Endothelial cell of umbilical vein (primary cell): ENCODE measurements around the gene ASXL1. TPM values are rescaled to one million over a fixed set of nuclear protein-coding genes. Genes with fewer than 3 reads are reported as not detected.

ENCODE experiments used
- BruUV-seq: library from RNA; stranded (reverse); fragments of 400-500 nt; replicated peaks from 2 replicates; lab custom pipeline; 2021; lab: Mats Ljungman, UMichigan
- CTCF ChIA-PET: fragments of 300-600, 350-600 bp; sonication (Branson Sonifier 250); formaldehyde crosslinking; loops from one replicate; lab custom pipeline; 2021; ENCODE audit warnings: antibody characterized with exemption, inconsistent platforms; lab: Charles Lee
- POLR2A ChIA-PET: fragments of 300-600, 350-600 bp; sonication (Branson Sonifier 250); formaldehyde crosslinking; loops from one replicate; lab custom pipeline; 2021; ENCODE audit warnings: antibody characterized with exemption, inconsistent platforms; lab: Charles Lee
- DNase-seq: peaks from one replicate; pipeline ENCODE4 v3.0.0-alpha.2; 2011; ENCODE audit warnings: low read depth, low spot score
- FAIRE-seq: peaks from 2 replicates; lab custom pipeline; 2011; peaks lifted over from hg19 to GRCh38; lab: Jason Lieb, UNC
- H2AFZ ChIP-seq: 2 replicates; pipeline ENCODE4 v1.6.0; 2012; ENCODE audit warnings: low read depth, low read length, control low read depth, inconsistent platforms
- H3K27ac ChIP-seq: 2 replicates; pipeline ENCODE4 v1.5.1; 2011; ENCODE audit warnings: low read depth, mild to moderate bottlenecking, control low read depth, low read length, moderate library complexity; ENCODE audit not compliant: insufficient read depth
- H3K27me3 ChIP-seq, 2 experiments: 2 replicates each; pipeline versions ENCODE4 v1.6.0 to v1.6.1; 2011; ENCODE audit warnings: low read length in 2 of 2, mixed read lengths in 1 of 2; ENCODE audit not compliant: control insufficient read depth in 2 of 2, insufficient read depth in 2 of 2
- H3K36me3 ChIP-seq, 2 experiments: 2 replicates in 1 of 2; 3 replicates in 1 of 2; pipeline ENCODE4 v1.5.1; 2011; ENCODE audit warnings: low read length in 2 of 2, mild to moderate bottlenecking in 1 of 2, moderate library complexity in 1 of 2; ENCODE audit not compliant: control insufficient read depth in 2 of 2, insufficient read depth in 2 of 2; ENCODE audit errors: extremely low read depth in 1 of 2
- H3K4me1 ChIP-seq: 3 replicates; pipeline ENCODE4 v1.5.1; 2011; ENCODE audit warnings: mild to moderate bottlenecking, low read length; ENCODE audit not compliant: control insufficient read depth, insufficient read depth; ENCODE audit errors: extremely low read depth
- H3K4me2 ChIP-seq: 2 replicates; pipeline ENCODE4 v1.6.1; 2011; ENCODE audit warnings: low read length, control low read depth, mixed read lengths; ENCODE audit not compliant: insufficient read depth
- H3K4me3 ChIP-seq, 3 experiments: fragments of 200-600 bp in 1 of 3; sonication (generic), shearing (Covaris generic) in 1 of 3; replicated peaks in 1 of 3; 2 replicates each; pipeline ENCODE4 v1.5.1; 2011 to 2016; ENCODE audit warnings: control low read depth in 3 of 3, low read length in 3 of 3, mild to moderate bottlenecking in 2 of 3, inconsistent platforms in 1 of 3, low read depth in 1 of 3, moderate library complexity in 1 of 3; ENCODE audit not compliant: insufficient read depth in 1 of 3
- H3K79me2 ChIP-seq: 2 replicates; pipeline ENCODE4 v1.6.0; 2012; ENCODE audit warnings: low read length, inconsistent platforms; ENCODE audit not compliant: control insufficient read depth, insufficient read depth
- H3K9ac ChIP-seq: replicated peaks from 2 replicates; pipeline ENCODE3; 2011; ENCODE audit warnings: low read length, control low read depth; ENCODE audit not compliant: insufficient read depth; ENCODE audit errors: extremely low read depth
- H3K9me1 ChIP-seq: replicated peaks from 3 replicates; pipeline ENCODE4 v1.6.0; 2011; ENCODE audit warnings: mild to moderate bottlenecking, low read length; ENCODE audit not compliant: control insufficient read depth, insufficient read depth; ENCODE audit errors: extremely low read depth
- H3K9me3 ChIP-seq: replicated peaks from 2 replicates; pipeline ENCODE4 v1.5.1; 2012; ENCODE audit warnings: low read length, inconsistent platforms; ENCODE audit not compliant: control insufficient read depth, insufficient read depth
- H4K20me1 ChIP-seq: replicated peaks from 2 replicates; pipeline ENCODE3; 2011; ENCODE audit warnings: mild to moderate bottlenecking, low read length; ENCODE audit not compliant: control insufficient read depth, insufficient read depth; ENCODE audit errors: extremely low read depth
- EZH2 ChIP-seq: IDR thresholded peaks from 2 replicates; pipeline ENCODE4 v1.6.1; 2012; ENCODE audit warnings: borderline replicate concordance, low read depth, mild to moderate bottlenecking, moderate library complexity, low read length, inconsistent platforms; ENCODE audit not compliant: severe bottlenecking
- FOS ChIP-seq: IDR thresholded peaks from 2 replicates; pipeline ENCODE4 v1.6.1; 2011; ENCODE audit warnings: mild to moderate bottlenecking, low read length, moderate library complexity, borderline replicate concordance; ENCODE audit not compliant: insufficient read depth
- GATA2 ChIP-seq: IDR thresholded peaks from 2 replicates; pipeline ENCODE4 v1.7.0; 2011; ENCODE audit warnings: low read depth, mild to moderate bottlenecking, moderate library complexity, mixed read lengths, low read length; ENCODE audit not compliant: insufficient read length, insufficient read depth
- JUN ChIP-seq: IDR thresholded peaks from 2 replicates; pipeline ENCODE4 v1.6.1; 2011; ENCODE audit warnings: borderline replicate concordance, low read depth; ENCODE audit not compliant: insufficient read length, insufficient read depth
- MYC ChIP-seq: IDR thresholded peaks from one replicate; pipeline ENCODE4 v1.6.1; 2011; ENCODE audit warnings: mild to moderate bottlenecking, low read depth, low read length
- POLR2A ChIP-seq: IDR thresholded peaks from 2 replicates; pipeline ENCODE4 v1.6.1; 2012; ENCODE audit warnings: low read depth, mild to moderate bottlenecking, control low read depth, low read length
- POLR2AphosphoS5 ChIP-seq: IDR thresholded peaks from 2 replicates; pipeline ENCODE4 v1.6.1; 2012; ENCODE audit warnings: low read depth, mild to moderate bottlenecking, control low read depth, low read length, moderate library complexity; ENCODE audit not compliant: insufficient read depth
- dilution Hi-C: fragments of 300-500 bp; cut with MboI; formaldehyde crosslinking; loops from one replicate; pipeline ENCODE4 v1.15.0; 2019; ENCODE audit warnings: low sequenced_read_pairs; ENCODE audit not compliant: extremely low pct_ligation_motif_present
- intact Hi-C: fragments of 100-400 bp; cut with micrococcal nuclease; formaldehyde crosslinking; loops from one replicate; pipeline ENCODE4 v1.10.0; 2022
- polyA plus RNA-seq, 4 experiments: library from polyadenylated mRNA; depleted of rRNA in 3 of 4; stranded (reverse) in 3 of 4; unstranded in 1 of 4; fragments of >200 nt; gene quantifications; 2 replicates each; pipeline versions ENCODE4 v1.2.1 to v1.2.3, GENCODE V29; 2011 to 2012; ENCODE audit warnings: missing spikeins in 1 of 4
- total RNA-seq: library from RNA; stranded (reverse); gene quantifications from 2 replicates; pipeline ENCODE4 v1.2.3, GENCODE V29; 2021
- TF ChIP-seq, protein P1 (sequence below), 2 donors: IDR thresholded peaks; 1 replicate in 1 of 2; 2 replicates in 1 of 2; pipeline ENCODE4 v1.5.1; 2011; ENCODE audit warnings: low read length in 2 of 2, mild to moderate bottlenecking in 2 of 2, moderate library complexity in 2 of 2, control low read depth in 1 of 2, inconsistent platforms in 1 of 2, low read depth in 1 of 2; ENCODE audit not compliant: insufficient read depth in 1 of 2; ENCODE audit errors: extremely low read depth in 1 of 2
- TF ChIP-seq, protein P2 (sequence below): IDR thresholded peaks from 2 replicates; pipeline ENCODE4 v1.6.1; 2011; ENCODE audit not compliant: insufficient read depth, insufficient read length

Gene ASXL1
- total and polyA plus RNA-seq, 2 donors (not counting 3 experiments of a cell fraction or from before 2014, with no cell fraction given) = 45.4 to 101 TPM

DNA sequence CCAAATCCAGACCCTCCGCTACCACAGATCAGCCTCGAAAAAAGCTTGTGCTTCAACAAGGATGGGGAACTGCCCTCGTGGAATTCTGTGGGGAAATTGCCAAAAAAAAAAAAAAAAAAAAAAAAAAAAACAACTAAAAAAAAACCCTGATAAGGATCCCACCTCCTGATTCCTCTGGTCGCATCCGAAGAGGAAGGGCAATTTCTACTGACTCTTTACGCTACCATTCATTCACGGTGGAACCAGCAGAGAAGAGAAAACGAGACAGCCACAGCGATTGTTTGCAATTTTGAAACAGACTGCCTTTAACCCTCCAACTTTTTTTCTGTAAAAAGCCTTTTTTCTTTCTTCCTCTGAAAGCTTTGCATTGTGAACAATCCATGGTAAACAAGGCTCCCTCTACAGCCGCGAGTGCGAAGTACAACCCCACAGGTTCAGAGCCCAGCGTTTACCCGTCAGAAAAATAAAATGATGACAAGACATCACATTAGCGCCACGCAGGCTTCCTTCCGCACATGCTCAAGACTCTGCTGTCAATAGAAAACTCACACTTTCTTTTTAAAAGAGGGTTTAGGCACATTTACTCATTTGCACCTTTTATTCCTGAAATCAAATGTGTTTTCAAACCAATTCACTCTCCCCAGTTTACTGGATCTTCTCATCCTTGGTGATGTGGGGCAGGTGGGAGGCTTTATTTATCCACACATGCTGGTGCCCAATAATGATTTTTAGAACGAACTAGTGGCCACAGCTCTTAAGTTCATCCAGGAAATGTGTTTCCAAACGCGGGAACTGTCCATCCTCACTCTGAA lies 127.0 kb downstream of the ASXL1 start:
- H3K9ac ChIP-seq = peak overlapping the region; percentile 92
- ChIA-PET CTCF (interaction anchor here (0.8 to 4.5 kb wide), 19 partner anchors 10 to 168 kb away, joined by 3 to 45 read pairs (median 6); no protein-coding TSS in a partner anchor), POLR2A (interaction anchor here (0.9 to 2.6 kb wide), 2 partner anchors 13 to 19 kb away, joined by 7 to 8 read pairs; no protein-coding TSS in a partner anchor)
- TF ChIP-seq EZH2 (no peak), GATA2 (peak; percentile 47), POLR2A (no peak), JUN (no peak), FOS (no peak), POLR2AphosphoS5 (peak; percentile 25), MYC (no peak)
- TF ChIP-seq, protein P1, sequence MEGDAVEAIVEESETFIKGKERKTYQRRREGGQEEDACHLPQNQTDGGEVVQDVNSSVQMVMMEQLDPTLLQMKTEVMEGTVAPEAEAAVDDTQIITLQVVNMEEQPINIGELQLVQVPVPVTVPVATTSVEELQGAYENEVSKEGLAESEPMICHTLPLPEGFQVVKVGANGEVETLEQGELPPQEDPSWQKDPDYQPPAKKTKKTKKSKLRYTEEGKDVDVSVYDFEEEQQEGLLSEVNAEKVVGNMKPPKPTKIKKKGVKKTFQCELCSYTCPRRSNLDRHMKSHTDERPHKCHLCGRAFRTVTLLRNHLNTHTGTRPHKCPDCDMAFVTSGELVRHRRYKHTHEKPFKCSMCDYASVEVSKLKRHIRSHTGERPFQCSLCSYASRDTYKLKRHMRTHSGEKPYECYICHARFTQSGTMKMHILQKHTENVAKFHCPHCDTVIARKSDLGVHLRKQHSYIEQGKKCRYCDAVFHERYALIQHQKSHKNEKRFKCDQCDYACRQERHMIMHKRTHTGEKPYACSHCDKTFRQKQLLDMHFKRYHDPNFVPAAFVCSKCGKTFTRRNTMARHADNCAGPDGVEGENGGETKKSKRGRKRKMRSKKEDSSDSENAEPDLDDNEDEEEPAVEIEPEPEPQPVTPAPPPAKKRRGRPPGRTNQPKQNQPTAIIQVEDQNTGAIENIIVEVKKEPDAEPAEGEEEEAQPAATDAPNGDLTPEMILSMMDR (IDR thresholded peaks at IDR 0.05; ENCODE audit: extremely low read depth in 1 of 2, insufficient read depth in 1 of 2, low read depth in 1 of 2, low read length in 2 of 2) = peak; percentile 71 to 74
- TF ChIP-seq, protein P2, sequence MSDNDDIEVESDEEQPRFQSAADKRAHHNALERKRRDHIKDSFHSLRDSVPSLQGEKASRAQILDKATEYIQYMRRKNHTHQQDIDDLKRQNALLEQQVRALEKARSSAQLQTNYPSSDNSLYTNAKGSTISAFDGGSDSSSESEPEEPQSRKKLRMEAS = no peak
- H3K36me3 ChIP-seq = no peaks in the 10 kb centered on the region
- H3K4me3 ChIP-seq = peak overlapping the region; percentile 37 to 66 (median 60)
- peak; percentile 91 for DNase-seq
- BruUV-seq = no TSS peak
- H3K4me2 ChIP-seq = peak overlapping the region; percentile 86
- FAIRE-seq = peak; percentile 89
- no peaks in the 10 kb centered on the region for H3K9me1 ChIP-seq
- dilution Hi-C loops = no loop called here
- H3K9me3 ChIP-seq = no peaks in the 10 kb centered on the region
- peak overlapping the region; percentile 96 for H3K27ac ChIP-seq
- H3K79me2 ChIP-seq = peaks cover 30% of the 10 kb centered on the region
- intact Hi-C loops = loop anchor here (1.0 kb wide), 5 partner anchors 10 to 36 kb away; no protein-coding TSS in a partner anchor
- H2AFZ ChIP-seq = peak overlapping the region; percentile 48
- no peaks in the 10 kb centered on the region for H3K27me3 ChIP-seq
- peaks cover 33% of the 10 kb centered on the region for H3K4me1 ChIP-seq
- no peaks in the 10 kb centered on the region for H4K20me1 ChIP-seq
